Neural crest cell (in vitro differentiated cells): ENCODE results near the gene UTP4. TPM values are rescaled to one million over a fixed set of nuclear protein-coding genes. Genes with fewer than 3 reads are reported as not detected.
"Not testable (repeated sequence)": the region's sequence is repeated elsewhere in the genome, so short reads cannot be mapped to it uniquely, and the experiment has no call there.

ENCODE experiments used
- DNase-seq: peaks from one replicate; pipeline ENCODE4 v3.0.0; 2021; ENCODE audit warnings: low read depth, mixed read lengths, low spot score
- H3K27ac Mint-ChIP-seq: one replicate; pipeline ENCODE4 v1.8.0; 2021; ENCODE audit warnings: mild to moderate bottlenecking, mixed read lengths; ENCODE audit not compliant: unreplicated experiment
- H3K27me3 Mint-ChIP-seq: 2 replicates; pipeline ENCODE4 v1.8.0; 2021; ENCODE audit warnings: low read depth, mild to moderate bottlenecking, mixed read lengths
- H3K36me3 Mint-ChIP-seq: 2 replicates; pipeline ENCODE4 v1.8.0; 2021; ENCODE audit warnings: low read depth, mild to moderate bottlenecking, mixed read lengths
- H3K4me1 Mint-ChIP-seq: 2 replicates; pipeline ENCODE4 v1.8.0; 2021; ENCODE audit warnings: mixed read lengths
- H3K4me3 Mint-ChIP-seq: one replicate; pipeline ENCODE4 v1.8.0; 2021; ENCODE audit warnings: mild to moderate bottlenecking, mixed read lengths
- H3K9me3 Mint-ChIP-seq: 2 replicates; pipeline ENCODE4 v1.8.0; 2021; ENCODE audit warnings: mixed read lengths
- total RNA-seq: library from RNA; stranded (reverse); gene quantifications from 2 replicates; pipeline ENCODE4 v1.2.1, GENCODE V29; 2021
- TF ChIP-seq, protein P1 (sequence below): fragments of 200-600 bp; sonication (generic); conservative IDR thresholded peaks from 2 replicates; pipeline ENCODE4 v1.5.0; 2021; ENCODE audit warnings: antibody characterized with exemption, mild to moderate bottlenecking

Gene UTP4
- total RNA-seq, 1 donor from 2014 or later = 78.5 TPM

DNA sequence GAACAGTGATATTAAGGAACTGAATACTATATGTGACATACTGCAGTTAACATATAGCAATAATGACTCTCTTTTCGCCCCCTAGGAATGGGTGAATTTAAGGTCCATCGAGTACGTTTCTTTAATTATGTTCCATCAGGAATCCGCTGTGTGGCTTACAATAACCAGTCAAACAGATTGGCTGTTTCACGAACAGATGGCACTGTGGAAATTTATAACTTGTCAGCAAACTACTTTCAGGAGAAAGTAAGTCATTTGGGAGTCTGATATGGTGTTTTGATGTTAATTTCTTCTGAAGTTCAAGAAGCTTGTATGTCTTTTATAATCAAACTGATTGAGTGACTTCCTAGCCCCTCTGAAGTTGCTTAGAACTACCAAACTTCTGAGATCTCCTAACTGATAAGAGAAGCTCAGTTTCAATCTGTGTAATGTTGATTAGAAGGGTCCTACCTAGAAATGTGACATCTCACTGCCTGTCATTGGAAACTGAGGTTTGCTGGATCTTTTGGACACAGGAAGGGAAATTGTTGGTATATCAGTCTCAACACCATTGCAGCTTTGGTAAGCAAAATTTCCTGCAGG, 1.0 kb downstream of the UTP4 start:
- no peaks in the 10 kb centered on the region for H3K9me3 Mint-ChIP-seq
- H3K27ac Mint-ChIP-seq = no peak overlapping the region
- H3K27me3 Mint-ChIP-seq = no peaks in the 10 kb centered on the region
- peak overlapping the region; percentile 97 for H3K4me3 Mint-ChIP-seq
- no peak for DNase-seq
- TF ChIP-seq, protein P1, sequence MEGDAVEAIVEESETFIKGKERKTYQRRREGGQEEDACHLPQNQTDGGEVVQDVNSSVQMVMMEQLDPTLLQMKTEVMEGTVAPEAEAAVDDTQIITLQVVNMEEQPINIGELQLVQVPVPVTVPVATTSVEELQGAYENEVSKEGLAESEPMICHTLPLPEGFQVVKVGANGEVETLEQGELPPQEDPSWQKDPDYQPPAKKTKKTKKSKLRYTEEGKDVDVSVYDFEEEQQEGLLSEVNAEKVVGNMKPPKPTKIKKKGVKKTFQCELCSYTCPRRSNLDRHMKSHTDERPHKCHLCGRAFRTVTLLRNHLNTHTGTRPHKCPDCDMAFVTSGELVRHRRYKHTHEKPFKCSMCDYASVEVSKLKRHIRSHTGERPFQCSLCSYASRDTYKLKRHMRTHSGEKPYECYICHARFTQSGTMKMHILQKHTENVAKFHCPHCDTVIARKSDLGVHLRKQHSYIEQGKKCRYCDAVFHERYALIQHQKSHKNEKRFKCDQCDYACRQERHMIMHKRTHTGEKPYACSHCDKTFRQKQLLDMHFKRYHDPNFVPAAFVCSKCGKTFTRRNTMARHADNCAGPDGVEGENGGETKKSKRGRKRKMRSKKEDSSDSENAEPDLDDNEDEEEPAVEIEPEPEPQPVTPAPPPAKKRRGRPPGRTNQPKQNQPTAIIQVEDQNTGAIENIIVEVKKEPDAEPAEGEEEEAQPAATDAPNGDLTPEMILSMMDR = no peak
- H3K36me3 Mint-ChIP-seq = peaks cover 18% of the 10 kb centered on the region
- H3K4me1 Mint-ChIP-seq = peaks cover 48% of the 10 kb centered on the region

DNA sequence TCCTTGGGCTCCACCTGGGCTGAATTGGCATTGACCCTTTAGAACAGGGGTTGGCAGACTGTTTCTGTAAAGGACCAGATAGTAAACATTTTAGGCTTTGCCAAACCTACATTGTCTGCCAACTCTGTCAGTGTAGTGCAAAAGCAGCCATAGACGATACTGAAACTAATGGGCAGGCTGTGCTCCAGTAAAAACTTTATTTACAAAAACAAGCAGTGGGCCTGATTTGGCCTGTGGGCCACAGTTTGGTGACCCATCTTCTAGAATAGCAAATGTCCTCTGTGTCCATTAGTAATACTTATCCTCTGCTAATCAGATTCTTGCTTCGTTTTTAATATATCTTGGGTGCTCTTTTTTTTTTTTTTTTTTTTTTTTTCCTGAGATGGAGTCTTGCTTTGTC, 6.2 kb downstream of the UTP4 start:
- Mint-ChIP-seq H3K9me3 (no peaks in the 10 kb centered on the region), H3K27me3 (no peaks in the 10 kb centered on the region), H3K4me3 (no peak overlapping the region), H3K36me3 (peaks cover 30% of the 10 kb centered on the region), H3K27ac (no peak overlapping the region), H3K4me1 (peaks cover 13% of the 10 kb centered on the region)
- TF ChIP-seq, protein P1 = no peak
- DNase-seq = no peak

DNA sequence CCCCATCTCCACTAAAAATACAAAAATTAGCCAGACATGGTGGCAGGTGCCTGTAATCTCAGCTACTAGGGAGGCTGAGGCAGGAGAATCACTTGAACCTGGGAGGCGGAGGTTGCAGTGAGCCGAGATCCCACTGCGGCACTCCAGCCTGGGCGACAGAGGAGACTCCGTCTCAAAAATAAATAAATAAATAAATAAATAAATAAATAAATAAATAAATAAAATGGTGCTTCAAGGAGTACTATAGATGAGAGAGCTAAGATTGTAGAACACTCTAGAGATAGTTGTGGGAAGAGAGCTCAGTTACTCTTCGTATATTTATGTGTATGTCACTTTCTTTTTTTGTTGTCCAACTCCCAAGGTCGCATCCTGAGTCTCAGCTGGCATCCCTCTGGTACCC, 7.0 kb downstream of the UTP4 start:
- not testable (repeated sequence) for H3K9me3 Mint-ChIP-seq, H3K4me3 Mint-ChIP-seq, H3K4me1 Mint-ChIP-seq, H3K27me3 Mint-ChIP-seq, DNase-seq, H3K27ac Mint-ChIP-seq
- H3K36me3 Mint-ChIP-seq = peaks cover 26% of the 10 kb centered on the region

DNA sequence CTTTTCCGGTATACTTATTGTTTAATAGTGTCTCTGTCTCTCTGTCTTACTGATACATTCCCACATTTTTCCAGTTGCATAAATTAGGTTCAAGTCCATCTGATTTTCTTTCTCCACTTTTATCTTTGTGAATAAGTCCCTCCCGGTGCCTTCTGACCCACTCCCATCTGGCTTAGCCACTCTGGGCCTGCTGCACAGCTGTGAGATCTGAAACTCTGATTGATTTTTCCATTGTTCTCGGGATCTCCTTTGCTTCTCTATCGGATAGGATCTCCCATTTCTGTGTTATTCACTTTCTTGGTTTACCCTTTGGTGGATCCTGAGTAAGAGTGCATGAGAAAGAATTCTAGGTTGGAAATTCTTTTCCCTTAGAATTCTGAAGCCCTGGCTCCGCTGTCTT, 8.6 kb downstream of the UTP4 start:
- H3K9me3 Mint-ChIP-seq = no peaks in the 10 kb centered on the region
- peak overlapping the region; percentile 85 for H3K27ac Mint-ChIP-seq
- no peaks in the 10 kb centered on the region for H3K4me1 Mint-ChIP-seq
- TF ChIP-seq, protein P1 = no peak
- no peaks in the 10 kb centered on the region for H3K27me3 Mint-ChIP-seq
- no peak for DNase-seq
- H3K36me3 Mint-ChIP-seq = peaks cover 26% of the 10 kb centered on the region
- no peak overlapping the region for H3K4me3 Mint-ChIP-seq

DNA sequence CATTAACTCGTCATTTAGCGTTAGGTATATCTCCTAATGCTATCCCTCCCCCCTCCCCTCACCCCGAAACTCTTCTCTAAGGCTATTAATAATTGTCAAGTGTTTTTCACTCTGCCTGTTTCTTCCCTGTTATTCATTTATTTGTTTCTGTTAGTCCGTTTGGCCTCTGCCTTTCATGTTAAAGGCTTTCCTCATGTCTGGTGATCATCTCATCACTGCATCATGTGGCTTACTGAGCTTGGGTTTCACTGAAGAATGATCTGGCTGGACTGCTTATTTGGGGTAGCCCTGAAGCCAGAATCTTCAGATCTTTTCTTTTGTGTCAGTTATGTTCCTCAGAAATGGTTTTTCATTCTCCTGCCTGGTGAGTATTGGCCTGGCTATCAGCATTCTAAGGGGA, 9.5 kb downstream of the UTP4 start:
- Mint-ChIP-seq H3K9me3 (no peaks in the 10 kb centered on the region), H3K27me3 (no peaks in the 10 kb centered on the region), H3K4me3 (no peak overlapping the region), H3K27ac (no peak overlapping the region), H3K4me1 (no peaks in the 10 kb centered on the region), H3K36me3 (peaks cover 26% of the 10 kb centered on the region)
- DNase-seq = no peak
- TF ChIP-seq, protein P1 = no peak

DNA sequence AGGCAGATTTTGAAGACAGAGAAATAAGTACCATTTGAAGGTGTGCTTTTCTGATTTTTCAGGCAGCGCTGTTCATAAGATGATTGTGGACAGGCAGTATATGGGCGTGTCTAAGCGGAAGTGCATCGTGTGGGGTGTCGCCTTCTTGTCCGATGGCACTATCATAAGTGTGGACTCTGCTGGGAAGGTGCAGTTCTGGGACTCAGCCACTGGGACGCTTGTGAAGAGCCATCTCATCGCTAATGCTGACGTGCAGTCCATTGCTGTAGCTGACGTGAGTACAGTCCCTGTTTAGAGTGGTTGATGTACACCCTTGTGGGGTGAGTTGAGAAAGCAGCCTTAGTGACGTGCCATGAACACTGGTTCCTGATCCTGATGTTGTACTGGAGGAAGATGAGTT, 10.7 kb downstream of the UTP4 start:
- no peak for DNase-seq
- TF ChIP-seq, protein P1 = peak; percentile 23
- no peak overlapping the region for H3K4me3 Mint-ChIP-seq
- no peaks in the 10 kb centered on the region for H3K9me3 Mint-ChIP-seq
- no peak overlapping the region for H3K27ac Mint-ChIP-seq
- H3K27me3 Mint-ChIP-seq = no peaks in the 10 kb centered on the region
- peaks cover 26% of the 10 kb centered on the region for H3K36me3 Mint-ChIP-seq
- no peaks in the 10 kb centered on the region for H3K4me1 Mint-ChIP-seq
